GM23248 (cell line): Measurements from ENCODE around the gene DDX23. TPM values are rescaled to one million over a fixed set of nuclear protein-coding genes. Genes with fewer than 3 reads are reported as not detected.

Source experiments
- DNase-seq: peaks from one replicate; pipeline ENCODE4 v3.0.0-alpha.2; 2015
- H2AFZ ChIP-seq: fragments of 200-600 bp; sonication (generic); 2 replicates; pipeline ENCODE4 v1.6.1; 2016; ENCODE audit warnings: antibody characterized with exemption
- H3F3A ChIP-seq: fragments of 200-600 bp; sonication (generic); 2 replicates; pipeline ENCODE4 v1.6.1; 2016; ENCODE audit warnings: mild to moderate bottlenecking, antibody characterized with exemption, mixed run types; ENCODE audit not compliant: insufficient read depth
- H3K27ac ChIP-seq: fragments of 200-600 bp; sonication (generic); 2 replicates; pipeline ENCODE4 v1.5.1; 2016; ENCODE audit warnings: mild to moderate bottlenecking
- H3K27me3 ChIP-seq: fragments of 200-600 bp; sonication (generic); replicated peaks from 2 replicates; pipeline ENCODE4 v1.6.1; 2016; ENCODE audit warnings: mild to moderate bottlenecking; ENCODE audit not compliant: insufficient read depth
- H3K36me3 ChIP-seq: fragments of 200-600 bp; sonication (generic); 2 replicates; pipeline ENCODE4 v1.6.1; 2016; ENCODE audit warnings: low read depth, mild to moderate bottlenecking
- H3K4me1 ChIP-seq: fragments of 200-600 bp; sonication (generic); 2 replicates; pipeline ENCODE4 v1.6.1; 2016; ENCODE audit warnings: mild to moderate bottlenecking; ENCODE audit not compliant: insufficient read depth
- H3K4me2 ChIP-seq: fragments of 200-600 bp; sonication (generic); one replicate; pipeline ENCODE4 v1.6.1; 2016; ENCODE audit warnings: mild to moderate bottlenecking; ENCODE audit not compliant: unreplicated experiment
- H3K4me3 ChIP-seq: fragments of 200-600 bp; sonication (generic); 2 replicates; pipeline ENCODE4 v1.5.1; 2016; ENCODE audit warnings: mild to moderate bottlenecking
- H3K79me2 ChIP-seq: fragments of 200-600 bp; sonication (generic); 2 replicates; pipeline ENCODE4 v1.6.1; 2016; ENCODE audit warnings: mild to moderate bottlenecking; ENCODE audit not compliant: insufficient read depth
- H3K9ac ChIP-seq: fragments of 200-600 bp; sonication (generic); 2 replicates; pipeline ENCODE4 v1.6.1; 2016; ENCODE audit warnings: mild to moderate bottlenecking
- H3K9me2 ChIP-seq: fragments of 200-600 bp; sonication (generic); 2 replicates; pipeline ENCODE4 v1.6.1; 2016; ENCODE audit warnings: mixed run types, mild to moderate bottlenecking, moderate library complexity; ENCODE audit not compliant: insufficient read depth
- H3K9me3 ChIP-seq: fragments of 200-600 bp; sonication (generic); one replicate; pipeline ENCODE4 v1.6.1; 2017; ENCODE audit warnings: low read depth
- H4K20me1 ChIP-seq: fragments of 200-600 bp; sonication (generic); 2 replicates; pipeline ENCODE4 v1.6.0; 2016; ENCODE audit not compliant: insufficient read depth
- EZH2 ChIP-seq: fragments of 200-600 bp; sonication (generic); IDR thresholded peaks from 2 replicates; pipeline ENCODE4 v1.6.1; 2018; ENCODE audit warnings: antibody characterized with exemption, mild to moderate bottlenecking; ENCODE audit not compliant: insufficient read depth, poor library complexity, severe bottlenecking
- EZH2phosphoT487 ChIP-seq: fragments of 200-600 bp; sonication (generic); IDR thresholded peaks from 2 replicates; pipeline ENCODE4 v1.6.1; 2018; ENCODE audit warnings: antibody characterized with exemption, moderate library complexity, mild to moderate bottlenecking, low read depth; ENCODE audit not compliant: insufficient read depth
- WGBS, 2 experiments: methylation state at CpG; one replicate each; pipeline ENCODE4 v1.1.6; 2015 to 2017; ENCODE audit warnings: low lambda C conversion rate in 2 of 2, low coverage in 1 of 2; ENCODE audit errors: missing lambda C conversion rate in 2 of 2; 5-methylcytosine and 5-hydroxymethylcytosine counted together
- in situ Hi-C: fragments of 300-500 bp; cut with MboI; formaldehyde crosslinking; loops from 2 replicates; pipeline ENCODE4 v1.15.0; 2020
- polyA plus RNA-seq: library from polyadenylated mRNA; unstranded; fragments of >200 nt; fragmentation: Nextera tagmentation; extraction: Ambion mirVana; gene quantifications from 2 replicates; pipeline ENCODE4 v1.2.1, GENCODE V29; 2016
- total RNA-seq: library from RNA; depleted of rRNA; stranded (reverse); fragments of >200 nt; shearing (Covaris generic); gene quantifications from 2 replicates; pipeline ENCODE4 v1.2.3, GENCODE V29; 2014

The DDX23 gene
- total and polyA plus RNA-seq, 2 experiments from 2014 or later: 32.1 to 56.5 TPM

GRCh38 chr12:48795550-48796455, 56.2 kb downstream of the DDX23 start:
- peak overlapping the region; percentile 46 for H2AFZ ChIP-seq
- H3K4me1 ChIP-seq: no peaks in the 10 kb centered on the region
- H3K4me2 ChIP-seq: no peak overlapping the region
- H3K27ac ChIP-seq: no peak overlapping the region
- H3K36me3 ChIP-seq: no peaks in the 10 kb centered on the region
- H3K27me3 ChIP-seq: no peaks in the 10 kb centered on the region
- no peaks in the 10 kb centered on the region for H3K9me3 ChIP-seq
- no peak overlapping the region for H3K4me3 ChIP-seq
- H3K9me2 ChIP-seq: no peaks in the 10 kb centered on the region
- TF ChIP-seq EZH2 (no peak), EZH2phosphoT487 (no peak)
- peak; percentile 80 for DNase-seq
- no peaks in the 10 kb centered on the region for H3K79me2 ChIP-seq
- H4K20me1 ChIP-seq: no peaks in the 10 kb centered on the region
- H3F3A ChIP-seq: no peaks in the 10 kb centered on the region
- in situ Hi-C loops: no loop called here
- no peak overlapping the region for H3K9ac ChIP-seq
- WGBS, 2 experiments: 22 to 23% methylated on average over 11 to 12 of the region's 12 CpGs

- DNase-seq: peak; percentile 56
- Histone ChIP-seq H3K4me1 (no peaks in the 10 kb centered on the region), H3K9me2 (no peaks in the 10 kb centered on the region), H3K36me3 (no peaks in the 10 kb centered on the region), H3K9ac (no peak overlapping the region), H3K4me3 (no peak overlapping the region), H2AFZ (no peak overlapping the region), H3K9me3 (no peaks in the 10 kb centered on the region), H3K27ac (no peak overlapping the region), H3K27me3 (no peaks in the 10 kb centered on the region), H4K20me1 (no peaks in the 10 kb centered on the region), H3F3A (no peaks in the 10 kb centered on the region), H3K79me2 (no peaks in the 10 kb centered on the region), H3K4me2 (no peak overlapping the region)
- WGBS, 2 experiments: 89 to 92% methylated on average over 3 of the region's 3 CpGs
- in situ Hi-C loops: no loop called here
- TF ChIP-seq EZH2 (no peak), EZH2phosphoT487 (no peak)
Observed at GRCh38 chr12:48794870-48795269, 57.1 kb downstream of the DDX23 start.

- H3F3A ChIP-seq: no peaks in the 10 kb centered on the region
- H3K27me3 ChIP-seq: no peaks in the 10 kb centered on the region
- in situ Hi-C loops: no loop called here
- no peak overlapping the region for H3K27ac ChIP-seq
- H3K9ac ChIP-seq: no peak overlapping the region
- no peak for DNase-seq
- H3K4me2 ChIP-seq: no peak overlapping the region
- H3K79me2 ChIP-seq: peaks cover 4% of the 10 kb centered on the region; the same call in 1 of the 2 replicates
- no peaks in the 10 kb centered on the region for H4K20me1 ChIP-seq
- no peak for TF ChIP-seq EZH2phosphoT487
- no peak for TF ChIP-seq EZH2
- 80 to 88% methylated on average over 3 of the region's 3 CpGs for WGBS, 2 experiments
- H3K4me3 ChIP-seq: no peak overlapping the region
- no peaks in the 10 kb centered on the region for H3K9me3 ChIP-seq
- H3K36me3 ChIP-seq: no peaks in the 10 kb centered on the region
- H2AFZ ChIP-seq: no peak overlapping the region
- no peaks in the 10 kb centered on the region for H3K4me1 ChIP-seq
- no peaks in the 10 kb centered on the region for H3K9me2 ChIP-seq
Observed at GRCh38 chr12:48793696-48794095, 58.3 kb downstream of the DDX23 start.

GRCh38 chr12:48789858-48790326, 62.1 kb downstream of the DDX23 start:
- no peaks in the 10 kb centered on the region for H4K20me1 ChIP-seq
- H3K4me3 ChIP-seq: peak overlapping the region; percentile 94
- peaks cover 38% of the 10 kb centered on the region for H3K79me2 ChIP-seq
- no peaks in the 10 kb centered on the region for H3K9me3 ChIP-seq
- no peak for TF ChIP-seq EZH2
- TF ChIP-seq EZH2phosphoT487: no peak
- in situ Hi-C loops: no loop called here
- H3K36me3 ChIP-seq: no peaks in the 10 kb centered on the region
- no peaks in the 10 kb centered on the region for H3K9me2 ChIP-seq
- WGBS, 2 experiments: 11 to 13% methylated on average over 4 of the region's 4 CpGs
- DNase-seq: no peak
- peak overlapping the region; percentile 83 for H3K4me2 ChIP-seq
- peak overlapping the region; percentile 99 for H2AFZ ChIP-seq
- H3K27me3 ChIP-seq: no peaks in the 10 kb centered on the region
- no peak overlapping the region for H3K27ac ChIP-seq
- H3F3A ChIP-seq: no peaks in the 10 kb centered on the region
- peaks cover 9% of the 10 kb centered on the region; the same call in 1 of the 2 replicates for H3K4me1 ChIP-seq
- peak overlapping the region; percentile 82; the same call in 1 of the 2 replicates for H3K9ac ChIP-seq
